ENCODE results near the gene CCNI2.

Gene CCNI2

DNA sequence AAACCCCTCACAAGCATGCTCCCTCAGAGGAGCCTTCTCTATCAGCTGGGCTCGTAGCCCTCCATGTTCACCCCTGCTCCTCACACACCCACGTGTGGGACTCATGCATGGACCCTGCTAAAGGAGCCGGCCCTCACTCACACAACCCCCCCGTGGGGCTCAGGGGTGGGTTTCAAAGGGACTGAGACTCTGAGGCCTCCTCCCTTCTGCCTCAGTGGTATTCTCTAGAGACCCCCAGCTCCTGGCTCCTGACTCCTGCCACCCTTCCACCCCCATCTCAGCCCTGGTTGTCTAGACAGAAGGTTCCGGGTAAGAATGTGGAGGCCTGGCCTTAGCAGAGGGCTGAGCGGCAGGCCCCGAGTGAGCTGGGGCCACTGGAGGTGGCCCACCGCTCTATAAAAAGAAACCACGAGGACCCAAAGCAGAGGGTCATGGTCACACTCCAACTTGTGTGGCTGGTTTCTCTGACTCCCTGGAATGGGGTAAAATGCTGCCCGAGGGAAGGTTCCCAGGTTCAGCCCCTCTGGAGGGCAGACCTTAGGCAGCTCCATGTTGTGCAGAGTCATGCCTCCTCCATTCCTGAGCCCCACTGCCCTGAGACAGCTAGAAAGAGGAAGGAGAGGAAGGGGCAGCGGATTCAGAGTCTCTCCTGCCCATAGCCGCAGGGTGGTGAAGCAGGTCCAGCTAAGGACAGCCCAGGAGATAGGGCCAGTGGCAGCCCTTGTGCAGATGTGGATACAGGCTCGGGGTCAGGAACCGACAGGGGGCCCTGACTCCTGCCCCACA, 19.0 kb downstream of the CCNI2 start:
- no peak for DNase-seq

DNA sequence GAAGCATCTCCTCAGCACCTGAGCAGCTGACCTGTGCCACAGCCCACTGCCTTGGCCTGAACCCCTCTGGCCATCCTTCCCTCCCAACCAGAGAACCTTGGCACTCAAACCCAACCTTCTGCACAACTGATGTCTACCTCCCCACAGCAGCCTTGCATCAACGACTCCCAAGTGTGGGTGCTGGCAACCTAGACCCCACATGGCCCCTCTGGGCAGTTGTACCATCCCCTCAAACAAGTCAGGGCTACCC, 19.5 kb downstream of the CCNI2 start:
- no peak for DNase-seq

DNA sequence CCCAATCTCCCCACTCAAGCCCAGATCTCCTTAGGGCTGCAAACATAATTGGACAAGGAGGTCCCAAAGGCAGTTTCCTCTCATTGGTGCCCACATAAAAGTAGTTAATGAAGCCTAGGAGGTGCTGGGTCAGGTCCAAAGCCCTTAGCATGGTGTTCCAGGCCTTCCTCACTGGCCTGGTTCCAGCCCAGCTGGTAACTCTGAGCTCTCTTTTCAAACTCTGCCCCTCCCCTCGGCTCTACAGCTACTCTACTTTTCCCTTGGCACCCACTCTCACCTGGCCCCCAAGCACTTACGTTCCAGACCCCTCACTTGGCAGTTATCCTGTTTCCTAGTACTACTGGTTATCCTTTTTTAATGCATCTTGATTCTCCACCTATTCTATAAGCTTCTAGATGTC, 19.9 kb downstream of the CCNI2 start:
- DNase-seq: no peak

DNA sequence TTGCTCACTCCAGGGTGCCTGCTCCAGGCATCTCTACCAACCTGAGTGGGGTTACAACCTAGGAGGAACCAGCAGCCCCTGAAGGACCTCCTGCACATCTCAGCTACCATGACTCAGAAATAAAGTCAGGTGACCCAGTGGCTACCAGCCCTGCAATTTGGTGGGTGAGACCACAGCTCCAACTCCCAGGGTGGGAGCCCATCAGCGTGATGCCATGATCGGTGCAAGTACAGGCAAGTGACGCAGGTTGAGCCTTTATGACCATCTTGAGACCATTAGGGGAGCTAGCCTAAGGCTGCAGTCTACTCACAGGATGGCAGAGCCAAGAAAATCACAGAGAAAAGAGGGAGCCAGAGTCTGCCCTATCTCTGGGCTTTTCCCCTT, 21.3 kb downstream of the CCNI2 start:
- DNase-seq: no peak

DNA sequence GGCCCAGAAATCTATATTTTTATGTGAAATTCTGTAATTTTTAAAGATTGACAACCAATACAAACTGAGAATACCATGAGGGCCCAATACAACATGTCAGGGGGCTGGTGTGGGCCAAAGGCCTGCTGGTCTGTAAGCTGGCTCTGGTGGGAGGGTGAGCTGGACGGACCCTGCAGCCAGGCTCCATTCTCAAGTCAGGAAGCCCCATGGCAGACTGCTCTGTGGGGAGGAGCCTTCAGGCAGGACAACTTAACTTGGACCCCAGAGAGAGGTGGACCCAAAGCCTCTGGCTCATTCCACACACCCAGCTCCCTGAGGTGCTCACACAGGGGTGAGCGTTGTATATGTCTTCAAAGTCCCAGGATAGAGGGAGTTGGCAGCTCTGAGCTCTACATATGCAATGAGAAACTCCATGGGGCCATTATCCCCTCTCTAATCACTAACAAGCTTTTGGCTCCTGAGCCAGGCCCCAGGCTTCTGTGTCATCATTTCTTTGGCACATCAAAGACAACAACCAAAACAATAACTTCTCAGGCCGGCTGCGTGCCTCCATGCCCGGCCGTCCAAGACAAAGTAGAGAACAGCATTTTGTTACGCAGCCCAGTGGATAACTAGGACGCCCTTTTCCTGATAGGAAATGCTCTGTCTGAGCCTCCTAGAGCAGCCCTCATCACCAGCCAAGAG, 23.4 kb downstream of the CCNI2 start:
- no peak for DNase-seq

DNA sequence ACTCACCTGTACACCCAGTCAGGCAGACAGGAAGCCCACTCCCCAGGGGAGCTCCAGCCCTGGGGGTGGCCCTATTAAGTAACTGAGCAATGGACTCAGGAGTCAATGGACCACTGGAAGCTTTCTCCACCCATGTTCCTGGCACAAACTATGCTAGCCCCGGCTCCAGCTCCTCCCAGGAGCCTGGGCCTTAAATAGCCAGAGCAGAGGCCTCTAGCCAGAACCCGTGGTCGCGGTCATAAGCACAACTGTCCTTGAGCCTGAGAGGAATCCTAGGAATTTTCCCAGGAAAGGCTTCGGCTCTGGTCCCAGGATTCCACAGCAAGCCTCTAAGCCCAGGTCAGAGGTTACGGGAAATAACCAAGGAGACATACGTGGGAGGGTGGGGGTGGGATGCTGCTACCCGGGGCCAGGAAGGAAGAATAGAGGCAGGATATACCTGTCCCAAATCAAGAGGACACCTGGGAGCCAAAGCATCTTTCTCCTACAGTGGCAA, 24.3 kb downstream of the CCNI2 start:
- DNase-seq: no peak

DNA sequence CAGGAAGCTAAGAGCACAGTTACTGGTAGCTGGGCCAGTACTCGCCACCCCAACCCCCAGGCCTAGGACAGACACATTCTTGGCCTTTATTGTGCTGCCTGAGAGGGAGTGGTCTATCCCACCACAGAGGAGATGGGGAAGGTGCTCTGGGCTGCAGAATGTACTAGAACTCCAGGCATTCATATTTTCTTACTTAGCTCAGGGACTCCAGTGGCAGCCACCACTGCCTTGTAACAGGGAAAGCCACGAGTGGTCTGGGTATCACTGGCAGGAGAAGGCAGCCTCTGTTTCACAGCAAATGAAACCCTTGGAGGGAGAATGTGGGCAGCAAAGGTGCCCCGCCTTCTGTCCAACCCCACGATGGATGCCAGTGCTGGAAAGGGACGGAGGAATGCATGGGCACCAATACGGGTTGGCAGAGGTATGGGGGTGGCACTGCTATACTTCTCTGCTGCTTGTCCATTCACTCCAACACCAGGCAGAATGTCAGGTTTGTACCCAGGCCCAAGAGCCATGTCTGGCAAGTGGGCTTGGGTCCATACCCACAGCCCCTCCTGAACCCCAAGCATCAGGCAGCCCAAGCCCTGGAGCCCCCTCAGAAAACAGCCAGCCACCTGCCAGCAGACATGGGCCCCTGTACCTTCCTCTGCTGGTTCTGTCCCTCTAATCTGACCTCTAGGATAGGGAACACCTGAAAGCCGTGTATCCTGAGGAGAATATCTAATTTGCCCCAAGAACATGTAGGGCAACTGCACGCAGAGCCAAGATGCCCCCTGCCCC, 25.3 kb downstream of the CCNI2 start:
- no peak for DNase-seq

DNA sequence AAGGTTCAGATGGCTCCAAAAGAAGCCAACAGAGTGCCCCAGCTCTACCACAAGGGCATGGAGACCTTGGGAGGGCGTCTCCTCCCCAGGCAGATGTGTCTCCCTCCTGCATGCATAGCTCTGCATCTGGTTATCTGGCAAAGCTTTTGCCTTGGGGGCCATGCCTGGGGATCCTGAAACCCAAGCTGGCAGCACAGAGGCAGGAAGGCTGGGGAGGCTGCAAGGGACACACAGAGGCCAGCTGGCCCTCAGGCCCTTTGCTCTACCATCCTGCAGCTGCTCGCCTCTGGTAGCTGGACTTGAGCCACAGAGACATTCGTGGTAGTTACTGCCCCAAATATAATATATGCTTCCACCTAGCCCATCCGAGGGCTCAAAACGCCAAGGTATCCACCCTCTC, 25.9 kb downstream of the CCNI2 start:
- DNase-seq: no peak

DNA sequence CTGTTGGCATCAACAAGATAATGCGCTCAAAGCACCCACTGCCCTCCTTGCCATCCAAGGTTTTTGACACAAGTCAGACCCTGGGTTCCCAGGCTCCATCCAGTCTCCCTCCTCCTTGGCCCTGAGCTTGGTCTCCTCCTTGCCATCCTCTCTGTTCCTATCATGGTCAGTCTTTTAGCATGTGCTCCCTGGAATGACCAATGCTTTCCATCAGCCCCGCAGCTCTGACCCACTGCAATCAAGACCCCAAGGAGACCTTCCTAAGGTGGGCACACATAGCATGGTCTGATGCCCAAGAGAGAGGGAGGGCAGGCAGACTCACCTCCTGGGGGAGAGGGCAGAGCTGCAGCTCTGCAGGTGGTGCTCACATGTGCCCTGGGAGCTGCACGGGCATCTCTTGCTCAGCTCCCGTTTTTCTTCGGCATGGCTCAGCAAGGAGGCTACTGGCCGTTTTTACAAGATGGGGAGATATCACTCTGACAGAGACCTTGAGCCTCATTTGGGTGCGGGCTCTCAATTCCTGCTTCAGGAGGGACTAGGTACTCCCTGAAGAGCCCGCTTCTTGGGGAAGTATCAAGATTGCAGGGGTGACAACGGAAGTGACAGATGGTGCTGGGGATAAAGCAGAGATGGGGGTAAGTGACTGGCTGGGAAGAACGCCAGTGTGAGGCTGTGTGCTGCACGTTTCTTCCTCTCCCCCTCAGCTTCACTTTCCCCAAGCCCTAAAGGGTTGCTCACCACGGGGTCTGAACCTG, 26.6 kb downstream of the CCNI2 start:
- DNase-seq: no peak

DNA sequence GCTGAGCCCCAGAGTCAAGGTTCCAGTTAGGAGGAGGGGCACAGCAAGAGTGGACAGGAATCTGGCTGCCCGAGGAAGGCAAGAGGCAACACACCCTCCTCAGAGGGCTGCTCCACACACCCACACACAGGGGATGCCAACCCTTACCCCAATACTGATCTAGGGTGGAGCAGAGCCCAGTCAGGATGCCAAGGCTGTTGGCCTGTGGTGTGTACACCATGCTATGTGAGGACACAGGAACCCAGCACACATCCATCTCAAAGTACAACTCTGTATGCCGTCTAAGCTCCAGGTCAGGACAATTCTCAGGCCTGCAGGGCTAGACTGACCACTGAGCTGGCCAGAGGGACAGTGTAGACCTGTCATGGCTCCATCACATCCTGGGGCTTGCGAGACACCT, 27.2 kb downstream of the CCNI2 start:
- no peak for DNase-seq

DNA sequence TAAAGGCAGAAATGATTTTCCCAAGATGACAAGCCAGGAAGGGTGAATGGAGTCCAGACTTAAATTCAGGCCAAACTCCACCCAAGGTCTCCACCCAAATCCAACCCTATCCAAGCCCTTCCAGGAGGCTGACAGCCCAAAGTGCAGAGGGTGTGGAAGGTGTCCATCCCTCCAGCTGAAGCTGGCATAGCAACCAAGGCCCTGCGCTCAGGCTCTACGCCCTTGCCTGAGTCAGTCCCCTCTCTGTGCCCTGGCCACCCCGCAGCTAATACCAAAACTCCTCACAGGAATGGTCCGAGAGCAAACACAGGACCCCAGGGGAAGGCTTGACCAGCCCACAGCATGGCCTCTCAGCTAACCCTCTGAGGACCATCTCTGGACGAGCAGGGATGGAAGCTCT, 27.7 kb downstream of the CCNI2 start:
- no peak for DNase-seq

DNA sequence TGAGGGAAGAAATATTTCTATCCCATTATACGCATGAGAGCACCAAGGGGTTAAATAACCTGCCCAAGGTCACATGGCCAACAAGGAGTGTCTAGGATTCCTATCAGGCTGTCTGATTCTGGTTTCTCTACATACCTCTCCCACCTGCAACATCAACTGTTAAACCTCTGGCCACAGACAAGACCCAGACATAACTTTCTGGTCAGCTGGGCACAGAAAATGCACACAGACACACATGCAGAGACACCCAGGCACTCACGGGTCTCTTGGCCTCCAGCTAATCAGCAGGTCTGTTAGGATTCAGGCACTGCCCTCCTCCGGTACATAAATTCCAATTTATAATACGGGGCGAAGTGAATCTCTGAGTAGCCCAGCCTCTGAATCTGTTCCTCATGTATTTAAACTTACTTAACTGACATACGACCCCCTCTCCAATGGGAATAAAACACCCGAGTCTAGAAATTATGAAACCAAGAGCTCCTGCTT, 28.3 kb downstream of the CCNI2 start:
- DNase-seq: no peak

DNA sequence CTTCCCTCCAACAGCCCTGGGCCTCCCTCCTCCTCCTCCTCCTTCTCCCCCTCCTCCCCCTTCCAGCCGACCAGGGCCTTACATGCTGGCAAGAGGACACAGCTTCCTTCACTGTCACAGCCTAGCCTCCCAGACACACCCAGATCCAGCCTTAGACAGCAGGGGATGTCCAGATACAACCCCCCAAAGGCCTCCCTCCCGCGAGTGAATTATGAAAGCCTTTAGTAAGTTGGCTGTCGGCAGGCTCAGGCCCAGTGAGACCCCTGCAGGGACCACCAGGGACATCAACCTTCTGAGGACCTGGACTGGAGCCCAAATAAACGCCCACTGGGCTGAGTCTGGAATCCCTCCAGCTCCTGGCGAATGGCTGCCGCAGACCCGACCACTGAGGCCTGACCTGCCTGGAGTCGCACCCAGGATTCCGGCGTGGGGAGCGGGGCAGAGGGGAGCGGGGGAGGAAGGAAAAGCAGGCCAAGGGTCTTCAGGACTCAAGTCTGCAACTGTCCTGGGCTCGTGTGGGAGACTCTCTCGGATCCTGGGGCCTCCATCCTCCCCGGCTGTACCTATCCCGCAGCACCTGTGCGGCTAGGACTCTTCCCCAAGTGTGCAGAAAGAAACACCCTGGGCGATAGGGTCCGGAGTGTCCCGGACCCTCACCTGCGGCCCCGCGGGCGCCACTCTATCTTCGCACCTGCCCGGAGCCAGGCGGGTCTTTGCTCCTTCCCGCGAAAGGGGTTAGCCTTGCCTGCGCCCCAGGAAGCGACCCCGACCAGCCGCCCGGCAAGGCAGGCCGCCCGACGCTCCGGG, 29.1 kb downstream of the CCNI2 start:
- no peak for DNase-seq

DNA sequence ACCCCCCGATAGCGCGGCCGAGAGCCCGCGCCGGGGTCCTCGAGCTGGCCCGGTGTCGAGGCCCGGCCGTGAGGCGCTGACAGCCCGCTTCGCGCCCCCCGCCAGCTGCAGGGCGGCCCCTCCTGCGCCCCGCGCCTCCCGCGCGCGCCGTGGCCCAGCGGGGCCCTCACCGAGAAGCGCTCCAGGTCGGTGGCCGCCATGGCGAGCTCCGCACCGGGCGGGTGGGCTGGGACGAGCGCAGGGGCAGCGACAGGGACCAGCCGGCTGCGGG, 29.6 kb downstream of the CCNI2 start:
- no peak for DNase-seq

DNA sequence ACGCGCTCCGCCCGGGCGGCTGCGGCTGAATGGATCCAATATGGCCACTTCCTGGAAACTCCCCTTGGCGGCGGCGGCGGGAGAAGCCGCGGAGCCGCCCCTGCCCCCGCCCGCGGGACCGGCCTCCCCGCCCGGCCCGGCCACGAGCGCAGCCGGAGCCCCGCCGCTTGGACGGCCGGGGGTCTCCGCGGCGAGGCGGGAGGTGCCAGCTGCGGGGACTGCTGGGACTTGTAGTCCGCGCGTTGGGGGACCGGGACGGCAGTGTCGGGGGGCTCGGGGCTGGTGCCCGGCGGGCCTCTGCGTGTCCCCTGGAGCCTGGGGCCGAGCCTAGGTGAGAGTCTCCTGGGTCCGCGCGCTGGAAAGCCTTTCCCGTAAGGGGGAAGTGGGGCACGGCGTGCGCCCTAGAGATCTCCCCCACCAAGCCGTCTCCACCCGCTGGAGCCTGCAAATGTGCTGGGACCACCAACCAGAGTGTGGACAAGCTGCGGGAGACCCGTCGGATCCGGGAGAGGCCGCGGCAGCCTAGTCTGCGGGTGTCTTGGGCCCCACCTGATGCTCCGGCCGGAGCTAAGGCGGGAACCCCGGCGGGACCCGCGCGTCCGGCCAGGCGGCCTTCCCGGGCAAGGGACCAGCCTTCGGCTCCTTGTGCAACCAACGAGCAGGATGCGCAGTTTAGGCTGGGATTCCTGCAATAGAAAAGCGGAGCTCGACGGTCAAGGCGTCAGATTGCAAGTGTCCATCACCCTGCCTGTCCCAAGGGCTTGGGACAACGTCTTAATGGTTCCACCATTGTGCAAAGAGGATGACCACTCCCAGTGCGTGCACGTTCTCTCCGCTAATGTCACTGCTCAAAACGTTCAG, 30.2 kb downstream of the CCNI2 start, which contains the start of gene SEPTIN8:
Gene SEPTIN8 (minus strand): TSS at position 31 of the 861 bp plus-strand sequence. CDS start 102 bp downstream, outside the sequence.
- DNase-seq: no peak

DNA sequence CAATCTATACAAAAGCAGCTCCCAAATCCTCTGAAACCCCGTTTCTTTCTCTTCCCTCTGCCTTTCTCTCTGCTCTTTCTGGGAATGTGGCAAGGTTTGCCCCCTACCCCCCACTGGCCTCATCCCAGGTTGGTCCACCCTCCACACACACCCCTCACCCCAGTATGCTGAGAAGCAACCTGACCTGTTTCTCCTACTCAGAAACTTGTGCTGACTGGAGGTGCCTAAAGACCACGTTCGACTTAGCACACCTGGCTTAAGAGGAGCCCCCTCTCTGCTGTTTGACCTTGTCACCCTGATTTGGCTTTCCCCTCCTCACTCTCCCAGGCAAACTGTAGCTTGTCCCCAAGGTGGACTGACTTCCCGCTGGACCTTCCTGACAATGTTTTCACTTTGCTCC, 30.9 kb downstream of the CCNI2 start:
- DNase-seq: no peak

DNA sequence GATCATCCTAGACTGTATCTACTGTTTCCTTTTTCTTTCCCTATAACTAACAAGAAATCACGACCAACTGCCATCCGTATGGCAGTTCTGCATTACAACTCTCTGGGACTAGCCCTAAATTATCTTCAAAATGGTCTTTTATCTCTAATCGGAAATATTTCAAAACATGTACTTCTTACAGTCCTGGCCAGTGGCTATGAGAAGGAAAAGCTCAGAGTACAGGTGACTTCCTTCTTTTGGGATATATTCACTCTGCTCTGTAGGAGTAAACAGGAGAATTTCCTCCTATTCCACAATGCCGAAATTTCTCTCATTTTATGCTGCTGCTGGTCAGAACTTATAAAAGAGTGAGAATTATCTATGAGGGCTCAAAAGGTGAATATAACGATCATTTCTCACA, 31.6 kb downstream of the CCNI2 start:
- DNase-seq: no peak

DNA sequence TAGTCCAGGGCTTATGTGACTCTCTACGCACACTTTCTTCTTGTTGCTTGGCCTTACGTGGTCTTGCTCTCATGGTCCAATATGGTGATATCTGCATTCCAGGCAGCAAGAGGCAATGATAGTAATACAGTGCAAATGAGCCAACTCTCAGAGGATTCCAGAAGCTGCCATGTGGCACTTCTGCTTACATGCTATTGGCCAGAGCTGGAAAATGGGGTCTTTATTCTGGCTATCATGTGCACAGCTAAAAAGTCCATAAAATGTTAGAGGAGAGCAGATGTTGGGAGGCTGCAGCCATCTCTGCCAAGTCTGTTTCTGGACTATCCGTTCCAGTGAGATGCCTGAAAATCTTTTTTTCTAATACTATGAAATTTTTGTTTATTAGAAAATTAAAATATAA, 32.7 kb downstream of the CCNI2 start:
- no peak for DNase-seq

DNA sequence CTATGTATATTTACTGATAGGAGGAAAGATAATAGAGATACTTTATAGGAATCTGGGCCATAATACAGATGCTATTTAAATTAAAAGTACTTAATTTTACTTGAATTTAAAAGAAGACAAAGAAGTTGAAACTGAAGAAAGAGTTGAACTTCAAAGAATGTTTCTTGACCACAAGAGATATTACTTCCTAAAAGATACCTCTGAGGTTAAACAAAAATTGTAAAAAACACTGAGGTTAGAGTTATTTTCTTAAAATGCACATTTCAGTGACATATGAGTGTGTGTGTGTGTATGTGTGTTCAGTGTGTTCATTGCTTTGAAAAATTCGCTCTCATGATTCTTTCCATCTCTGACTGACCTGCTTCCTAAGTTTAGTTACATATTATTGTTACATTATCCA, 33.4 kb downstream of the CCNI2 start:
- no peak for DNase-seq

DNA sequence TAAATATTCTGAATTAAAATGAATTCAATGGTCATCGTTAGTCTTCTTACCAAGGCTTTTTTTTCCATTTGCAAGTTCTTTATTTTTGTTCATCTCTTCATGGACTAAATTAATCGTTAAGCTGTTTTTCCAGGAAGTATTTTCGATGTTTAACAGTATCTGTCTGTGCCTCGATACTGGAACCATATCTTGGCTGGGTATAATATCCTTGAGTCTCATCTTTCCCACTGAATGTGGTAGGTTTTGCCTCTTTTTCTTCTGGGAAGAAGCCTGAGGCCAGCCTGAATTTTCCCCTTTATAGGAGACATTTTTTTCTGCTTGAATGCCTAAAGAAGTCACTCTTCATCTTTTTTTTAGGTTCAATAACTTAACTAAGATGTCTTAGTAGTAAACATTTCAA, 33.8 kb downstream of the CCNI2 start:
- no peak for DNase-seq

DNA sequence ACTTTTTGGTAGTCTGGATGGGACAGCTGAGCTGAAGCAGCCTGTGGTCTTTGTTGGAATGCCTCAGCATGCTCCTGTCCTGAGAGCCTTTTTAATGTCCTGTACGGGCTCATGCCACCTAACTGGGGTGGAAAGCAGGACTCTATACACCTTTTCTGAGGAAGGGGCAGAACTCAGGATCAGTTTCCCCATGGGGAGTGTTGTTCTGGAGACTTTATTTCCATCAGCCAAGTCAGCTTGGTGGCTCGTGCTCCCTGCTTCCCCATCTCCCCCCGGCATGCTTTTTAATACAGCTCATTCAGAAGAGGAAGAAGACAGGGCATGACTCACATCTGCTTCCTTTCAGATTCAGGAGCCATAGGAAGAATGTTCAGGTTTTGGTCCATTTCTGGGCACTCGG, 34.9 kb downstream of the CCNI2 start:
- DNase-seq: no peak

DNA sequence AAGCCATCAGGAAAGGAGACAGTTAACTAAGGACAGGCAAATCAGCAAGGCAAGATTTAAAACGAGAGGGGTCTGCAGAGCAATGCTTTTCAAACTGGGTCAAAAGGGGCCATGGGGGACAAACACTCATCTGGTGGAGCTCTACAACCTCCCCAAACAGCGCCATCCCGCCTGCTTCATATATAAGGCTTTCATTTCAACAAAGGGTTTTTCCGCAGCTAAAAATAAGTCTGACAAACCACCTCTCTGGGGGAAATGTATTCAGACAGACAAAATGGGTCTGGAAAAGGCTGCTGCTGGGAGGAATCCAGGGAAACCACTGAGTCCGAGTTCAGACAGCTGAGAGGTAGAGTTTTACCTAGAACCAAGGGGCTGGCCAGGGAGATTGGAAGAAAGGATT, 38.1 kb downstream of the CCNI2 start:
- DNase-seq: no peak

Data from NCI-H2227 treated with DMSO at 0.1 percent for 48 hours (cell line).